HG03097 (cell line): ENCODE measurements around the gene GHRHR.

ENCODE experiments used
- ATAC-seq: cut with Tn5 transposase; IDR thresholded peaks from one replicate; pipeline ENCODE4 v1.9.1; 2021; ENCODE audit not compliant: unreplicated experiment, low FRiP score

GHRHR gene

DNA sequence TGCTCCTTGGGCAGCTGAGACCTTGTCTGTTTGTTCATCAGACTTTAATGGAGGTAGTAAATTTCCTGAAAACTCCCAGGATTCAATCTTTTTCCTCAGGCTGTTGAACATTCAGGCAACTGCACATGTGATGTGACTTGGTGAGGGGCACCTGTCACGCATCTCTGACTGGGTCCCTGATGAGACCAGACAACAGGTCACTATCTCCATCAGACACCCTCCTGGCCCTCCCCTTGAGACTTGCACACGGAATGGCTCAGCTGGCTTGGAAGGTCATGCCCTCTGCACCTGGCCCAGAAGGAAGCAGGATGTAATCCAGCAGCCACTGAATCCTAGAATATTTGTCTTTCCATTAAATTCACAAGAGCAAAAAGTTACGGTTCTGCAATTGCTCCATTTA is 36.2 kb upstream of the GHRHR start:
- ATAC-seq: no peak

DNA sequence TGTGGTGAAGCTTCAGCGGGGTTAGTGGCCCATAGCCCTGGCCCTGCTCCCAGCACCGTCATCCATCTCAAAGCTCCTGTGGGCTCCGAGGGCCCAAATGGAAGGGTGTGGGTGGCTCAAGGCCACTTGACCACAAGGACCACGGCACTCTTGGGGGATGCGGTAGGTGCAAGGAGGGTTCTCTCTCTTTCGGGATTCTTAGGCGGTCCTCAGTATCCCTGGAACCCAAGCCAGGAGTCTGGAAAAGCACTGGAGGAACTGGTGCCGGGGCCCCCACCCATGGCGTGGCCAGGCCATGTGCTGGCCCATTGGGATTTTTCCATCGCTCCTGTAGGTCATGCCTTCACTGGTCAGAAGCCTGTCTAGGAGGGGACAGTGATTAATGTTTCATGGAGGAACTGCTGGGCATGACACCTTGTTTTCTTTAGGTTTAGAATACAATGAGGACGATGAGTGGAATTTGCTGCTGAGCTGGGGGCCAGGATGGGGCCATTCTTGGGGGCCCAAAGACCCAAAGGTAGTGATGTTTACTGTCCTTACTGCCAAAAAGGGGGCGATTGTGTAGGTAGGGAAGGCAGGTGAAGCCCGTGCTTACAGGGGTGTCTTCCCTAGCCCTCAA is 35.4 kb upstream of the GHRHR start:
- ATAC-seq: no peak

DNA sequence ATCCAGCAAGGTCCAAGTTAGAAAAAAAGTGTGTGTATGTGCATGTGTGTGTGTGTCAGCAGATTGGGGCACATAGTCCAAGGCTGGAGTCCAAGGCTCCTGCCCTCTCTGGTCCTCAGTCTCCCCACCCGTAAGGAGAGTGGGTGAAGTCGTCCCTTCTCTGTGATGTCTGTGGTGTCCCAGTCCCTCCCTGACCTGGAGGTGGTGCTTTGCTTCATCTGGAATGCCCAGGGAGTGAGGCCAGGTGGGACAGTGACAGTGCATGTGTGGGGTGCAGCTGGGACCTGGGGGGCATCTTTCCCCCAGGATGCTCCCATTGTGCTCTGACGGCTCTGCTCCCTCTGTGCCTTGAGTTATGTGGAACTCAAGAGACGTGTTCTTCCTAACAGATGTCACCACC is 34.1 kb upstream of the GHRHR start:
- ATAC-seq: no peak

DNA sequence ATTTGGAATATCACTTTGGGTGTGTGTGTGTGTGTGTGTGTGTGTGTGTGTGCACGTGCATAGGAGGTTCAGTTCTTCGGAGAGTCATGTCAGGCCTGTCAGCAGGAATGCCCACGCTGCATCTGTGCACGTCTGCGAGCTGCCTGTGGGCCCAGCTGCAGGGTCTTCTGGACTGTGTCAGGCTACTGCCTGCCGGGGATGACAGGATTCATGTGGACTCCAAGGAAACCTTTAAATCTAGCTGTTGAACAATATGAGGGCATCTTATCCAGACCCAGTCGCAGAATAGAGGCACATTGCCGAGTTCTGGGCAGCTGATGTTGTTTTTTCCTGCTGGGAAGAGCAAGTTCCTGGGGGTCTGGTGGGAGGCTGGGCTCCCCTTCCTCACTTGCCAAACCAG is 33.1 kb upstream of the GHRHR start:
- no peak for ATAC-seq

DNA sequence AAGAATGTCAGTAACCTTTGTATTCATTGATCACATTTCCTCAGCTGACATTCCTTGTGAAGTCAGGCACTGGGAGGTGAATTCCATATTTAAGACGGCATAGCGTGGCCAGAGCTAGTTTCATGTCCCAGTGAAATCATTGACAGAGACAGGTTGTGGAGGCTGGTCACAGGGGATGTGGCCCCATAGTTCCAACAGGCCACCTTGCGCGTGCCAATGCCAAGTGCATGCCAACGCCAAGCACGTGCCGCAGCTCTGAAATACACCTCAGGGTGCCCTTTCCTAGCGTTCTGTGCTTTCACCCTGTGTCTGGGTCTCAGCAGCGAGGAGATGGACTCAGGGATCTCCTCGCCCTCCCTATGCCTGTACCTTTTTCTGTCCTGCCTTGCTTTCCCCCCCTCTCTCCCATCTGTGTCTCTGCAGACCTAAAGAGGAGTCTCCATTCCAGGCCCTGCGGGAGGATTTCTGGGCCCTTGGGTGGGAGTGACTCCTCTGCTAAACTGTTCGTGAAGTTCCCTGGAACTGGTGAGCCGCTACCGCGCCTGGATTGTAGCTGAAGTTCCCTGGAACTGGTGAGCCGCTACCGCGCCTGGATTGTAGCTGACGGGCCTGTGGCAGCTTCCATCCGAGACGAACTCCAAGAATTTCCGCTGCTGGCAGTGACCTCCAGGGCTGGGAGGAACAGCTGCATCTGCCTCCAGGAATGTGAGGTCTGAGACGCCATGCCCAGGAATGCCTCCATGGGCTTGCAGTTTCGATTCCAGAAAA is 32.4 kb upstream of the GHRHR start:
- no peak for ATAC-seq

DNA sequence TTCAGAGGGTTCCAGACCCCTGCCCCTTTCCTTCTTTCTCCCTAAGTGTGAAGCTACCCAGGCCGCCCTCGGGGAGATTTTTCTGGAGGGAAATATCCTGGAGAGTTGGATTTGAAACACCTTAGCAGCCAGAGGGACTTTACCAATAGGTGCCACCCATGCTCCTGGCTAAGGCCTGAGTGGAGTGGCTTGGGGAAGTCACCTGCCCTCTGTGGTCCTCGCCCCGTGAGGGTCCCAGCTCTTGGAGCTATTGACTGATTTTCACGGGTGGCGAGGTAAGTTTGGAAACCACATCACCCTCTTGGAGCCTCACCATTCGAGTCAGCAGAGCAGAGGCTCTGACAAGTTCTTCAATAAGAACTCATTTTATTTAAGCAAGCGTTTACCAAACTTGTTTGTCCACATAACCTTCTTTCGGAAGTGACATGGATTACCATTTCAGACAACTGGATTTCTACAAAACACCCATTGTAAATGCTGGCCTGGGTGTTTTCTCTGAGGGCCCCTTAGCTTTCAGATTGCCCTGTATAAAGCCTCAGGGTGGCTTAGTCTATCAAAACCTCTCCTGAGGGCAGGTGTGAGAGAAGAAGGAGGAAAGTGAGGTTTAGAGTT is 31.7 kb upstream of the GHRHR start:
- no peak for ATAC-seq

DNA sequence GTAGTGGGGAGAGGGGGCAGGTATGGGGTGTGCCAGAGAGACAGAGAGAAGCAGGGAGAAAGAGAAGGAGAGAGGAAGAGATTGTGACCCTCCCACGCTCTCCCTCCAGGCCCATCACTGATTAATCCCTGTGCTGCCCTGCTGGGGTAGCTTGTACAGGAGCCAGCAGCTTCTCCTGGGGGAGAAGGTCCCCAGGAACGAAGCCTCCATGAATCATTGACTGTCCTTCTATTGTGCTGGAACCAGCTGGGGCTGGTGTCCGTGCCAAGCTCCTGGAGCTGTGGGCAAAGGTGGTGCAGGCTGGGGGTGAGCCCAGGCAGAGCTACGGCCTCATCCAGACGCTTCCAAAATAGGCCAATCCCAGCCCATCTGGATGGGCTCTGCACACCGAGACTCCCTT is 31.2 kb upstream of the GHRHR start:
- no peak for ATAC-seq

DNA sequence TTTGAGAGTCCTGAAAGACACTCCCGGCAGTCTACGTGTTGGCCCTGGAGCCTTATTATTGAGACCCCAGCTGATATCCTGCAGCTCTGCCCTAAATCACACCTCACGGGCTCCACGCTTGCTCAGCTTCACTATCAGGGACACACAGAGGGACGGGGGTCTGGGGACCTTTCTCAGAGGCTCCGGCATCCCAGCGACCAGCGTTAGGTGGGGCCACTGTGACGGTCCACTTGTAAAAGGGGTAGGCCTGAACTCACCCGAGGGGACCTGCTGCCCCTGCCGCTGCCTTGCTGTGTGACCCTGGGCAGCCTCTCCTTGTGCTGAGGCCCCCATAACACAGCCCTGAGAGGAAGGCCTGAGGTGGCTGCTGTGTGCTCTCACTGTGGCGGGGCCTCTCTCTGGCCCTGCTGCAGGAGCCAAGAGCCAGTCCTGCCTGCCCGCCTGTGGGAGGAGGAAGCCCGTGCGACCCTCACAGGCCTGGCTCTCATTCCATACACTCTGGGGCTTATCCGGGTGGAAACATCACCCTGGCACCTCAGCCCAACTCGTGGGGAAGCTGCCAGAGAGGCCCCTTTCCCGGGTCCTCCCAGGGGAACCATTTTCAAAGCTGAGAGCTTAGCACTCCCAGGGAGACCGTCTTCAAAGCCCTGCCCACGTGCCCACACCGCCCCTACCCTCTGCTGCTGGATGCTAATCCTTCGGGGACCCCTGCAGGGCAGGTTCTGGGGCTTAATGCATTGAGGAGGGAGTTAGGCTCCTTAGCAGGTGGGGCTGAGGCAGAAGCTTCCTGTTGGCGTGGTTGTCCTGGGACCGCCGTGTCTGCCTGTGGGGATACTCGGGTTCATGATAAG is 30.4 kb upstream of the GHRHR start:
- no peak for ATAC-seq

DNA sequence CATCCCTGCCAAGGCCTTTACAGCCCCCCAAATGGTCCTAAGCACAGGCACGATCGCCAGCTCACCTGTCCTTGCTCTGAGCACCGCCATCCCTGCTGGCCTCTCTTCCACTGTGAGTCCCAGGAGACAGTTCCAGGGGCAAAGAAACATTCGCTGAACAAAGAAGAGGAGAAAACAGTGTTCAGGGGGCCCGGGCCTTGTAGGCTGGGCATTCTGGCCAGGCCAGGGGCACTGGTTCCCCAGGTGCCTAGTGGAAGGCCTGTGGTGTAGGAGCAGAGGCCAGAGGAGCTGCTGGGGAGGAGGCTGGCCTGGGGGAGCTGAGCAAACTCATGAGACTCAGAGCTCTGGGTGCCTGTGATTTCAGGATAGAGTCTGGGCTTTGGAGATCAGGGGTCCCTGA is 29.5 kb upstream of the GHRHR start:
- no peak for ATAC-seq

DNA sequence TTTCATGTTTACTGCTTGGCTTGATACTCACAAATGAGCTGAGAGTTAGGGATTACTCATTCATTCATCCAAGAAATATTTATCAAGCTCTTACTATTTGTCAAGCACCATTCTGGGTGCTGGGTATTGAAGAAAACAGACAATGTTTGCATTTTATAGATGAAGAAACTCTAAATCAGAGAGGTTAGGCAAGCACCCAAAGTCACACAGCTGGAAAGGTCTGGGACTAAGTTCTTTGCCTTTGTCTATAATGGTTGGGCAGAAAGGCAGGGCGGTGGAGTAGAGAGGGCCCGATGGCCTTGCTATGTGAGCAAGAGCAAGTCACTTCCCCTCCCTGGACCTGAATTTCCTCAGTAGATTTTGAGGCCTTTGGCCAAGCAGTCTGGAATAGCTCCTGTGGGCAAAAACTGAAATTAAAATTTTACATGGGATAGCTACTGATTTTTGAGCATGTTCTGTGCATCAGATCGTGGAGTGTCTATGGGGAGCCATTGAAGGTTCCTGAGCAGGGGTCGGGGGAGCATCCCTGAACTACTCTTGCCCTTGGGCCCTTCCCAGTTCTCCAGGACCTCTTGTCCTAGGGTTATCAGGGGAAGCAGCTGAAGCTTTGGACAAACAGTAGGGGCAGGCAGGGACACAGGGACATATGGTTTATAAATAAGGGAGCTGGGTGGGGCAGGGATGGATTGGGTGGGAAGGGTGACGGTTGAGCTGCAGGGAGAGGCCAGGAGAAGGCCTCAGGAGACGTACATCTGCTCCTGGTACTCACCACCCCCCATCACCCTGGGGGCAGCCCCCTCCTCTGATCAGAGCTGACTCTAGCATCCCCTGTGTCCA is 28.8 kb upstream of the GHRHR start:
- no peak for ATAC-seq

DNA sequence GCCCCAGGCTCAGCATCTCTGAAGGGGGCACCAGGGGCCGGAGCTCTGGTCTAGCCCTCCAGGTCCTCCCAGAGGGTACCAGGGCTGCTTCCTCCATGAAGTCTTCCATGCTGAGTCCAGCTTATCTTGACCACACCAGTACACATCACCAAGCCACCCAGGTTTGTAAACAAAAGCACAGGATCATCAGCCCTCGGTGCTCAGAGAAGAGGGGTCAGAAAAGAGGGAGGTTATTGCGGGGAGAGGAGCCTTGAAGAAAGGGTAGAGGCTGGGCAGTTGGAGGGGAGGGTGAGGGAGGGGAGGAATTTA is 28.2 kb upstream of the GHRHR start:
- ATAC-seq: no peak

DNA sequence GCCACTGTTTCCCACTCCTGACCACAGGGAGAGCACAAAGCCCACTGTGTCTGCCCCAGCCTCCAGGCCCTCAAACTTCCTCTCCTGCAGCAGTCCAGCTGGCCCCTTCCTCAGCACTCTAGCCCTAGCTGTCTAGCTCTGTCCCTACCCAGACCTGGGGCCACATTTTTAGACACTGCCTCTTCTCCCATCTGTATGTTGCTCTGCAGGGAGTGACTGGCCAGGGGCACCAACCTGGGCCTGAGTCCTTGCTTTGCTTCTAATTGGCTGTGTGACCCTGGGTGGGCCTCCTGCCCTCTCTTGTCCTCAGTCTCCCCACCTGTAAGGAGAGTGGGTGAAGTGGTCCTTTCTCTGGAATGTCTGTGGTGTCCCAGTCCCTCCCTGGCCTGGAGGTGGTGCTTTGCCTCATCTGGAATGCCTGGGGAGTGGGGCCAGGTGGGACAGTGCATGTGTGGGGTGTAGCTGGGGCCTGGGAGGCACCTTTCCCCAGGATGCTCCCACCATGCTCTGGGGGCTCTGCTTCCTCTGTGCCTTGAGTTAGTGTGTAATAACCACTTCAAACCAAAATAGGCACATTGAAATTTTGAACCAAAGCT is 27.0 kb upstream of the GHRHR start:
- no peak for ATAC-seq

DNA sequence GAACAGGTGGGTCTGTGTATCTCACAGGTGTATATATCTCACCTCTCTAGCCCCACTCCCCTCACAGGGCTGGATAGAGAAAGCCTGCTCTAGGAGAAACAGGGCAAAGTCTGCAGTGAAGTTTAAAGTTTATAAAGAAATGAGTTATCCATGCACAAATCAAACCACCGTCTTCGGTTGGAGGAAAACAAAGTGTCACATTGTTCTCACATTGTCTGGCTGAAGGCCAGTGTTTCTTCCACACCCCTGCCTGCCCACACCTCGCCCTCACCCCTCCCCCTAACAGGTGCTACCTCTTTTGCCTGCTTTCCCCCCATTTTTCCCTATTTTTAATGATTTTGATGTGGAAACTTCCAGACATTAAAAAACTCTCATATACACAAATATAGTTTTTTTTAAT is 26.3 kb upstream of the GHRHR start:
- no peak for ATAC-seq

DNA sequence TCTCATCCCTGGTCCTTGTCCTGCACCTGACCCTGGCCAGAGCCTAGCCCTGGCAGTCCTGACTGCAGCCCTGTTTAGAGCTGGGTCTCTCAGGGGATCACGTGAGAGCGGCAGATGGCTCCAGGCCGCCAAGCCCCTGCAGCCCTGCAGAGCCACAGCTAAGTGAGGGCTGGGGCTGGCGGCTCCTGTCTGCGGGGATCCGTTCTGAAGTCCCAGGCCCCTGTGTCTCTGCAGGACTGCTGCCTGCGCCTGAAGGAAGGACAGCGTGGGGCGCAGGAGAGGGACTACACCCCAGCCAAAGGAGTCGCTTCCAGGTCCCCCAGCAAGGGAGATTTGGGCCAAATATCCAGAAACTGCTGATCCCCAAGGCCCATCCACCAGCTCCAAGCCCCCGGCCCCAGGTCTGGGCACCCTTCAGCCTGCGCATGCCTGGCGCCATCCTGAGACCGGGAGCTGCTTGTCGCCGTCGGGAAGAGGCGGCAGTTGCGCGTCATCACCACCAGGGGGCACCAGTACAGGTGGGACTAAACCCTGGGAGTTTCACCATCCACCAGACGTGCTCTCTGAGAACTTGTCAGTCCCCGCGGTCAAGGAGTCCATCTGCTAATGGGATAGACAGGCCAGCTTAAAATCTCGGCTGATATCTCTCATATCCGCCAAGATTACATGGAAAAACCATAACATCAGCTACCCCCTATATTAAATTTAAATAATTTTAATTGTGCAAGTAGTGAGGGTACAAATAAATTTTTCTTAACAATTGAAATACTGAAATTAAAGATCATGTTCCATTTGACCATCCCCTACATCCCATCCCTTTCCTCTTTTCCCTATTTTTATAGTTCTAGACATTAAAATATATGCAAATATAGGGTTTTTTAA is 25.1 kb upstream of the GHRHR start:
- peak; percentile 93 for ATAC-seq

DNA sequence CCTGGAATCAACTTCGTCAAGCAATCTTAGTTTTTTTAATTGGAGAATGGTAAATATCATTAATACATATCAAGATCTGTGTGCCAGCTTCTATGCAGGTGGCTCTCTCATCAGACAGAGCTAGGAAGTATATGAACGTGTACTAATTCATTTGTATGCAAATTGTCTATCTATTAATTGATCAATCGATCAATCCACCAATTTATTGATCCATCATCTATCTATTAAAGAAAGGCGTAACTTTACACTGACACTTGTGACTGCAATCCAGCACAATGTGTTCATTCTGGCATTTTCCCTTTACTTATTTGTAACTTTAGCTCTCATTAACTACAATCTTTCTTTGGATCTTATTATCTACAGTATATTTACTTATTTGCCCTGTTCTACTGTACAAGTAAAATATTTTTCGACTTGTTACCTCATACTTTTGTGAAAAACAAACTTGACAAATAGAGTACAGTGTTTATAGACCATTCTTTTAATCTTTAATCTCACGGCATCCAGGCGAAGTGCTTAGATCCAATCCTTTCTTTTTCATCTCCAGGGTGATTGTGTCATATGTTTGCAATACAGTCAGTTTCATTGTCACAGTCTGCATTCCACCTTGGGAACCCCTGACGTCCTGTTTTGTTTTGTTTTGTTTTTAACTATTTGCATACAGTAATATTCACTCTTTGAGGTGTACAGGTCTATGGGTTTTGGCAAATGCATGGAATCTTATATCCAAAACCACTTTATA is 22.0 kb upstream of the GHRHR start:
- no peak for ATAC-seq

DNA sequence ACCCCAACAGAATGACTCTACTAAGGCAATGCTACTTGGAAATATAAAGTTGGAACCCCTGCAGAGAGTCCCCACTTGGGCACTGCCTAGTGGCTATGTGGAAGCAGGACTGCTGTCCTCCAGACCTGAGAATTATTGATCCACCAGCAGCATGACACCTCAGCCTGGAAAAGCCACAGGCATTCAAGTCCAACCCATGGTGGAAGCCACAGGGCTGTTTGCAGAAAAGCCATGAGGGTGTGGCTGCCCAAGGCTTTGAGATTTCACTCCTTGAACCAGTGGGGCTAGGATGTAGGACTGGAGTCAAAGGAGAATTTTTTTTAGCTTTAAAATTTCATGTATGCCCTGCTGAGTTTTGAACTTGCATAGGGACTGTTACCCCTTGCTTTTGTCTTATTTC is 13.6 kb upstream of the GHRHR start:
- no peak for ATAC-seq

DNA sequence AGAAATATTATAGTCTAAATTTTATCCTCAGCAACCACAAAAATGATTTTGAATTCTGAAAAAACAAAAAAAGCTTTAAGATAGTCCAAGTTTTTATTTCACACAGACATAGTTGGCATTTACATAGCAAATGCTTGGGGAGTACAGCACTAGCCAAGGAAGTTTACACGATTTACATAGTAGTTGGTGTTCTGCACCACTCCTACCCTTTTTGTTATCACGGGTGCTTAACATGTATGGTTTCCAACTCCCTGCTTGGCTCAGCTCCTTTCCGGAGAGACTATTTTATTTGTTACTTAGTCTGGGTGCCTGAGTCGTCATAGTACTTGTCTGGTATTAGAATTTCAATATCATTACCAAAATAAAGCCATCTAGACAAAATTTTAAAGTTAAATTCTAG is 8.8 kb upstream of the GHRHR start:
- no peak for ATAC-seq

DNA sequence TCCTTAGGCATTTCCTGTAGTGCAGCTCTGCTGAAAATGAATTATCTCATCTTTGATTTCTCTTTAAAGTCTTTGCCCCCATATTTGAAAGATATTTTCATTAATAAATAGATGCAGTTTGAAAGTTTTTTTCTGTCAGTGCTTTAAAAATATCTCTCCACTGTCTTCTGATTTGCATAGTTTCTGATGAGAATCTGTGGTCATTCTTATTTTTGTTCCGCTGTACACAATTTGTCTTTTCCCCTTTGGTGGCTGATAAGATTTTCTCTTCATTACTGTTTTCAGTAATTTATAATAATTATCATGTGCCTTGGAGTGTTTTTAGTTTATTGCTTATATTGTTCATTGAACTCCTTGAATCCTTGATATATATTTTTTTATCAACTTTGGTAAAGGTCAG is 7.0 kb upstream of the GHRHR start:
- ATAC-seq: no peak

DNA sequence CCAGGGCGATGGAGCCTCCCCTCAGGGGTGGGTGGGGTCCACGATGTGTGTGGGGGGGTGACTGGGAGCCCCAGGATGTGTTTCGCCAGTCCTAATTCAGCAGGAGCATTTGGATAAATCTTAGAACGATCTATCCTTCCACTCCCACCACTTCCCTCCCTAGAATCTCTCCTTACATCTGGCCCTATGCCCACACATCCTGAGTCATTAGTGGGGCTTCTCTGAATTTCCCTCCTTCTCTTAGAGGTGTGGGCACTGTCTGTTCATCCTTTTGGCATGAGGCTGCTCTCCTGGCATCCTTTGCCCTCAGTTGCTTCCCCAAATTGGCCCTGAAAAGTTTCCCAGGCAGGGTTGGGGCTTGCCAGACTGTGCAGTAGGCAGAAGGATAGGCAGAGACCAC is 1.6 kb downstream of the GHRHR start:
- no peak for ATAC-seq
